HG02642 (cell line): ENCODE data around the gene BMF.
"Not testable (repeated sequence)": the region's sequence is repeated elsewhere in the genome, so short reads cannot be mapped to it uniquely, and the experiment has no call there.

ENCODE experiments used
- ATAC-seq: cut with Tn5 transposase; IDR thresholded peaks from one replicate; pipeline ENCODE4 v1.9.1; 2021; ENCODE audit warnings: mild to moderate bottlenecking; ENCODE audit not compliant: unreplicated experiment, poor library complexity

The BMF gene

GRCh38 chr15:40090774-40091455, 17.8 kb downstream of the BMF start:
- ATAC-seq: no peak

GRCh38 chr15:40088929-40089755, 19.5 kb downstream of the BMF start:
- no peak for ATAC-seq

GRCh38 chr15:40087991-40088928, 20.4 kb downstream of the BMF start:
- ATAC-seq: no peak

- no peak for ATAC-seq
Measured at GRCh38 chr15:40087068-40087810, 21.4 kb downstream of the BMF start.

- ATAC-seq: no peak
Measured at GRCh38 chr15:40085266-40085665, 23.4 kb downstream of the BMF start.

GRCh38 chr15:40084650-40085049, 24.0 kb downstream of the BMF start:
- no peak for ATAC-seq

- no peak for ATAC-seq
Measured at GRCh38 chr15:40082195-40082883, 26.3 kb downstream of the BMF start.

- ATAC-seq: no peak
Measured at GRCh38 chr15:40081691-40082194, 26.9 kb downstream of the BMF start.

GRCh38 chr15:40080847-40081246, 27.8 kb downstream of the BMF start:
- no peak for ATAC-seq

GRCh38 chr15:40080104-40080503, 28.6 kb downstream of the BMF start:
- ATAC-seq: no peak

- no peak for ATAC-seq
Measured at GRCh38 chr15:40079456-40079855, 29.2 kb downstream of the BMF start.

GRCh38 chr15:40075298-40076044, 33.2 kb downstream of the BMF start:
- ATAC-seq: no peak

- ATAC-seq: not testable (repeated sequence)
Measured at GRCh38 chr15:40074656-40075055, 34.0 kb downstream of the BMF start.

- ATAC-seq: not testable (repeated sequence)
Measured at GRCh38 chr15:40073716-40074490, 34.8 kb downstream of the BMF start.

- ATAC-seq: no peak
Measured at GRCh38 chr15:40072216-40072990, 36.3 kb downstream of the BMF start.

GRCh38 chr15:40070608-40071218, 38.0 kb downstream of the BMF start:
- ATAC-seq: no peak

- peak; percentile 36 for ATAC-seq
Measured at GRCh38 chr15:40070166-40070557, 38.5 kb downstream of the BMF start.
